GM12878 (cell line): Measurements from ENCODE around the gene PCBD2. TPM values are rescaled to one million over a fixed set of nuclear protein-coding genes. Genes with fewer than 3 reads are reported as not detected.

Experiments used
- ATAC-seq: fragments of 200-7000 bp; cut with Tn5 transposase; 3 replicates; pipeline ENCODE4 v1.9.1; 2020; ENCODE audit warnings: mild to moderate bottlenecking, moderate library complexity
- BruUV-seq: library from RNA; stranded (reverse); fragments of 400-500 nt; replicated peaks from 2 replicates; lab custom pipeline; 2021; lab: Mats Ljungman, UMichigan
- CTCF ChIA-PET: fragments of 300-600 bp; sonication (Branson Sonifier 250); formaldehyde crosslinking; extraction: SDS; loops from one replicate; lab custom pipeline; 2021; ENCODE audit warnings: inconsistent platforms; lab: Yijun Ruan, JAX
- POLR2A ChIA-PET: fragments of 350-600 bp; formaldehyde crosslinking; extraction: SDS; loops from one replicate; lab custom pipeline; 2021; ENCODE audit warnings: inconsistent platforms; lab: Charles Lee
- RAD21 ChIA-PET: fragments of 300-600 bp; sonication (Branson Sonifier 250); formaldehyde crosslinking; loops from one replicate; lab custom pipeline; 2023; ENCODE audit warnings: antibody characterized with exemption; ENCODE audit not compliant: unreplicated experiment; lab: Charles Lee
- SMC1A ChIA-PET: fragments of 300-600 bp; sonication (Branson Sonifier 250); formaldehyde crosslinking; loops from one replicate; lab custom pipeline; 2023; ENCODE audit not compliant: unreplicated experiment, uncharacterized antibody; lab: Charles Lee
- DNase-seq: peaks from one replicate; pipeline ENCODE4 v3.0.0-alpha.2; 2011; ENCODE audit warnings: low read depth, low spot score
- FAIRE-seq: peaks from 3 replicates; lab custom pipeline; 2011; peaks lifted over from hg19 to GRCh38; lab: Jason Lieb, UNC
- H2AFZ ChIP-seq: 2 replicates; pipeline ENCODE4 v1.6.0; 2011; ENCODE audit warnings: low read depth, low read length, control low read depth; ENCODE audit not compliant: control insufficient read depth
- H3K27ac ChIP-seq: 2 replicates; pipeline ENCODE4 v1.5.1; 2011; ENCODE audit warnings: control low read depth; ENCODE audit not compliant: control insufficient read depth, insufficient read depth
- H3K27me3 ChIP-seq, 2 experiments: replicated peaks in 1 of 2; 2 replicates each; pipeline versions ENCODE4 v1.6.0 to v1.6.1; 2011; ENCODE audit warnings: low read length in 1 of 2; ENCODE audit not compliant: control insufficient read depth in 2 of 2, insufficient read depth in 2 of 2
- H3K36me3 ChIP-seq, 2 experiments: 2 replicates each; pipeline ENCODE4 v1.5.1; 2011; ENCODE audit warnings: low read length in 1 of 2; ENCODE audit not compliant: control insufficient read depth in 2 of 2, insufficient read depth in 2 of 2
- H3K4me1 ChIP-seq: 2 replicates; pipeline ENCODE4 v1.6.1; 2011; ENCODE audit warnings: mild to moderate bottlenecking, low read length, moderate library complexity, mixed read lengths; ENCODE audit not compliant: control insufficient read depth, insufficient read depth
- H3K4me2 ChIP-seq: 2 replicates; pipeline ENCODE4 v1.6.0; 2011; ENCODE audit warnings: control low read depth; ENCODE audit not compliant: control insufficient read depth, insufficient read depth
- H3K4me3 ChIP-seq: fragments of 200-600 bp; sonication (generic); 2 replicates; pipeline ENCODE4 v1.5.1; 2016
- H3K79me2 ChIP-seq: 2 replicates; pipeline ENCODE4 v1.6.0; 2011; ENCODE audit warnings: low read length; ENCODE audit not compliant: control insufficient read depth, insufficient read depth
- H3K9ac ChIP-seq: 2 replicates; pipeline ENCODE4 v1.8.0; 2011; ENCODE audit warnings: low read length, control low read depth, mixed read lengths; ENCODE audit not compliant: control insufficient read depth, insufficient read depth
- H3K9me3 ChIP-seq: replicated peaks from 3 replicates; pipeline ENCODE4 v1.5.1; 2011; ENCODE audit warnings: mild to moderate bottlenecking, low read length; ENCODE audit not compliant: control insufficient read depth, insufficient read depth
- H4K20me1 ChIP-seq: 2 replicates; pipeline ENCODE4 v1.6.0; 2011; ENCODE audit not compliant: control insufficient read depth, insufficient read depth
- ATF2 ChIP-seq: IDR thresholded peaks from 2 replicates; pipeline ENCODE4 v1.6.1; 2012; ENCODE audit warnings: low read length, inconsistent platforms
- ATF7 ChIP-seq: fragments of 450-650 bp; IDR thresholded peaks from 2 replicates; pipeline ENCODE4 v1.6.1; 2016; ENCODE audit warnings: low read depth, mild to moderate bottlenecking
- CBX3 ChIP-seq: fragments of 200-600 bp; sonication (generic); IDR thresholded peaks from 2 replicates; pipeline ENCODE4 v1.6.1; 2016; ENCODE audit warnings: low read depth, borderline replicate concordance
- CUX1 ChIP-seq: IDR thresholded peaks from 2 replicates; pipeline ENCODE4 v1.6.1; 2012; ENCODE audit warnings: improper control_type of control experiment, low read depth, low read length; ENCODE audit not compliant: insufficient replicate concordance
- EP300 ChIP-seq, 2 experiments: fragments of 150-350 bp in 1 of 2; IDR thresholded peaks; 2 replicates each; pipeline ENCODE4 v1.6.1; 2011 to 2012; ENCODE audit warnings: low read depth in 2 of 2, low read length in 2 of 2, borderline replicate concordance in 1 of 2, improper control_type of control experiment in 1 of 2, inconsistent platforms in 1 of 2; ENCODE audit not compliant: control insufficient read depth in 1 of 2
- MTA3 ChIP-seq: IDR thresholded peaks from 2 replicates; pipeline ENCODE4 v1.6.1; 2012; ENCODE audit warnings: low read length, inconsistent platforms, borderline replicate concordance
- PBX3 ChIP-seq: IDR thresholded peaks from 2 replicates; pipeline ENCODE4 v1.6.1; 2011; ENCODE audit warnings: mild to moderate bottlenecking, low read depth, low read length, moderate library complexity; ENCODE audit not compliant: insufficient replicate concordance
- SMAD5 ChIP-seq: IDR thresholded peaks from 2 replicates; pipeline ENCODE4 v1.6.1; 2016; ENCODE audit warnings: antibody characterized with exemption, low read depth
- YY1 ChIP-seq: IDR thresholded peaks from 2 replicates; pipeline ENCODE4 v1.6.1; 2011; ENCODE audit warnings: low read depth, mild to moderate bottlenecking, low read length
- ZNF274 ChIP-seq: IDR thresholded peaks from one replicate; pipeline ENCODE4 v1.8.0; 2011; ENCODE audit not compliant: insufficient read length, insufficient read depth
- WGBS: methylation state at CpG from one replicate; pipeline ENCODE4 v1.1.6; 2016; ENCODE audit warnings: low lambda C conversion rate; ENCODE audit not compliant: insufficient replicate concordance, insufficient coverage; ENCODE audit errors: missing lambda C conversion rate; 5-methylcytosine and 5-hydroxymethylcytosine counted together
- in situ Hi-C: fragments of 300-500 bp; cut with MboI; formaldehyde crosslinking; loops from 9 replicates; pipeline ENCODE4 v1.14.3; 2018; ENCODE audit warnings: mixed read lengths
- intact Hi-C: fragments of 100-400 bp; cut with micrococcal nuclease; formaldehyde crosslinking; loops from one replicate; pipeline ENCODE4 v1.14.2; 2022; ENCODE audit not compliant: unreplicated experiment
- polyA plus RNA-seq, 11 experiments: library from polyadenylated mRNA; depleted of rRNA in 4 of 11; unstranded in 6 of 11; stranded (reverse) in 5 of 11; fragments of >200 nt; fragmentation: Nextera tagmentation in 4 of 11; fragmentation: Illumina TruSeq in 1 of 11; extraction: Ambion mirVana in 4 of 11; extraction: Trizol in 1 of 11; gene quantifications; 1 replicate in 1 of 11; 2 replicates in 10 of 11; pipeline versions ENCODE4 v1.2.1 to v1.2.3, GENCODE V29; 2011 to 2016; ENCODE audit warnings: inconsistent platforms in 2 of 11, missing spikeins in 2 of 11, low read depth in 1 of 11
- total RNA-seq, 4 experiments: library from RNA; depleted of rRNA in 3 of 4; stranded (reverse); fragments of >200 nt in 3 of 4; fragmentation: Illumina TruSeq in 1 of 4; extraction: Trizol in 1 of 4; gene quantifications; 2 replicates each; pipeline versions ENCODE4 v1.2.1 to v1.2.3, GENCODE V29; 2013 to 2021

The PCBD2 gene
- total and polyA plus RNA-seq, 10 of the 15 experiments (the other 5 are each of a cell fraction or from before 2014, with no cell fraction given): 5.4 to 13.6 (median 6.7) TPM

DNA sequence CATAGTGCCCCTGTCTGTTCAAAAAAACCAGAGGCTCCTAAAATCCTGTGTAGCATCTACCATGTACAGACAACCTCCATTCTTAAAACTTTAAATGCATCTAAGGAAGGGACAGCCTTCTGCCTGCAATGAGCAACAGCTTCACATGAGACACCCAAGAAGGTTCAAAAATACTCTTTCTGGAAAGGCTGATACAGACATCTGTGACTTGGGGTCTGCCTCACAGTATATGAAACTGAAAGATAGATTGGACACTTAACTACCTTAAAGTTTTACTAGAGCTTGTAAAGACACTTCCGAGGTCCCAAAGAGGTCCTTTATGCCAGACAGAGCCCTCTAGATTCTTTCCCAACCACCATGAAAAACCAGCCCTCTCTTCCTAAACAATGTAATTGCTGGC lies 34.6 kb downstream of the PCBD2 start:
- ChIA-PET SMC1A (interaction anchor here (1.0 kb wide), 1 partner anchor 10 kb away, joined by 4 read pairs; no protein-coding TSS in a partner anchor), RAD21 (no interaction called here)
- in situ Hi-C loops: no loop called here
- DNase-seq: no peak
- Histone ChIP-seq H3K4me1 (no peaks in the 10 kb centered on the region), H2AFZ (no peak overlapping the region), H3K4me3 (no peak overlapping the region)
- TF ChIP-seq SMAD5 (no peak), EP300 (IDR thresholded peaks at IDR 0.05; ENCODE audit: borderline replicate concordance in 1 of 2, control insufficient read depth in 1 of 2, low read depth in 2 of 2, low read length in 2 of 2) (no peak), ZNF274 (no peak), ATF2 (no peak), MTA3 (no peak), YY1 (no peak), ATF7 (no peak), PBX3 (no peak), CBX3 (no peak), CUX1 (no peak)
- TF ChIP-seq, all 136 proteins: peak for 0
- no TSS peak for BruUV-seq
- FAIRE-seq: no peak
- Histone ChIP-seq H3K27me3 (no peaks in the 10 kb centered on the region), H3K36me3 (no peaks in the 10 kb centered on the region; a peak in 1 of 4 replicates), H3K9me3 (no peaks in the 10 kb centered on the region), H3K4me2 (no peak overlapping the region), H3K79me2 (no peaks in the 10 kb centered on the region), H4K20me1 (no peaks in the 10 kb centered on the region), H3K27ac (no peak overlapping the region), H3K9ac (no peak overlapping the region)
- ATAC-seq: no peak
- CTCF ChIA-PET: interaction anchor here (0.6 to 1.5 kb wide), 3 partner anchors 11 to 1634 kb away, joined by 3 to 4 read pairs (median 3); no protein-coding TSS in a partner anchor
- 100% methylated on average over 1 of the region's 1 CpG for WGBS
- POLR2A ChIA-PET: no interaction called here
- intact Hi-C loops: no loop called here
